Measurements from ENCODE around the gene CCNG2. TPM values are rescaled to one million over a fixed set of nuclear protein-coding genes. Genes with fewer than 3 reads are reported as not detected.

CCNG2 gene
- total and polyA plus RNA-seq, 9 of the 15 experiments (the other 6 are each of a cell fraction or from before 2014, with no cell fraction given), result 0.49 to 6.6 (median 2.9) TPM

GRCh38 chr4:77203380-77204197, 46.6 kb downstream of the CCNG2 start (continued):
- TF ChIP-seq, protein P1, sequence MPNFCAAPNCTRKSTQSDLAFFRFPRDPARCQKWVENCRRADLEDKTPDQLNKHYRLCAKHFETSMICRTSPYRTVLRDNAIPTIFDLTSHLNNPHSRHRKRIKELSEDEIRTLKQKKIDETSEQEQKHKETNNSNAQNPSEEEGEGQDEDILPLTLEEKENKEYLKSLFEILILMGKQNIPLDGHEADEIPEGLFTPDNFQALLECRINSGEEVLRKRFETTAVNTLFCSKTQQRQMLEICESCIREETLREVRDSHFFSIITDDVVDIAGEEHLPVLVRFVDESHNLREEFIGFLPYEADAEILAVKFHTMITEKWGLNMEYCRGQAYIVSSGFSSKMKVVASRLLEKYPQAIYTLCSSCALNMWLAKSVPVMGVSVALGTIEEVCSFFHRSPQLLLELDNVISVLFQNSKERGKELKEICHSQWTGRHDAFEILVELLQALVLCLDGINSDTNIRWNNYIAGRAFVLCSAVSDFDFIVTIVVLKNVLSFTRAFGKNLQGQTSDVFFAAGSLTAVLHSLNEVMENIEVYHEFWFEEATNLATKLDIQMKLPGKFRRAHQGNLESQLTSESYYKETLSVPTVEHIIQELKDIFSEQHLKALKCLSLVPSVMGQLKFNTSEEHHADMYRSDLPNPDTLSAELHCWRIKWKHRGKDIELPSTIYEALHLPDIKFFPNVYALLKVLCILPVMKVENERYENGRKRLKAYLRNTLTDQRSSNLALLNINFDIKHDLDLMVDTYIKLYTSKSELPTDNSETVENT (CRISPR knock-in tag; IDR thresholded peaks at IDR 0.05), result no peak
- TF ChIP-seq ZNF584 (CRISPR knock-in tag; IDR thresholded peaks at IDR 0.05; ENCODE audit: low read depth) (no peak), MTF1 (CRISPR knock-in tag; IDR thresholded peaks at IDR 0.05; ENCODE audit: borderline replicate concordance) (no peak), CAMTA2 (CRISPR knock-in tag; conservative IDR thresholded peaks at IDR 0.05) (no peak), TAF15 (IDR thresholded peaks at IDR 0.05; ENCODE audit: low read depth, low read length) (no peak), MYNN (IDR thresholded peaks at IDR 0.05) (no peak), MYNN (CRISPR knock-in tag; IDR thresholded peaks at IDR 0.05) (no peak), STAG1 (CRISPR knock-in tag; IDR thresholded peaks at IDR 0.05; ENCODE audit: borderline replicate concordance) (peak; percentile 72; the same call in 1 of the 2 replicates), E2F4 (CRISPR knock-in tag; IDR thresholded peaks at IDR 0.05; ENCODE audit: low read depth) (no peak), HEY1 (CRISPR knock-in tag; IDR thresholded peaks at IDR 0.05; ENCODE audit: borderline replicate concordance) (no peak), CC2D1A (IDR thresholded peaks at IDR 0.05) (0 out of 2 replicates have a peak, but pooled peaks have one; percentile 45)
- TF ChIP-seq, protein P2, sequence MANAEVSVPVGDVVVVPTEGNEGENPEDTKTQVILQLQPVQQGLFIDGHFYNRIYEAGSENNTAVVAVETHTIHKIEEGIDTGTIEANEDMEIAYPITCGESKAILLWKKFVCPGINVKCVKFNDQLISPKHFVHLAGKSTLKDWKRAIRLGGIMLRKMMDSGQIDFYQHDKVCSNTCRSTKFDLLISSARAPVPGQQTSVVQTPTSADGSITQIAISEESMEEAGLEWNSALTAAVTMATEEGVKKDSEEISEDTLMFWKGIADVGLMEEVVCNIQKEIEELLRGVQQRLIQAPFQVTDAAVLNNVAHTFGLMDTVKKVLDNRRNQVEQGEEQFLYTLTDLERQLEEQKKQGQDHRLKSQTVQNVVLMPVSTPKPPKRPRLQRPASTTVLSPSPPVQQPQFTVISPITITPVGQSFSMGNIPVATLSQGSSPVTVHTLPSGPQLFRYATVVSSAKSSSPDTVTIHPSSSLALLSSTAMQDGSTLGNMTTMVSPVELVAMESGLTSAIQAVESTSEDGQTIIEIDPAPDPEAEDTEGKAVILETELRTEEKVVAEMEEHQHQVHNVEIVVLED (CRISPR knock-in tag; IDR thresholded peaks at IDR 0.05), result no peak
- TF ChIP-seq, protein P3, sequence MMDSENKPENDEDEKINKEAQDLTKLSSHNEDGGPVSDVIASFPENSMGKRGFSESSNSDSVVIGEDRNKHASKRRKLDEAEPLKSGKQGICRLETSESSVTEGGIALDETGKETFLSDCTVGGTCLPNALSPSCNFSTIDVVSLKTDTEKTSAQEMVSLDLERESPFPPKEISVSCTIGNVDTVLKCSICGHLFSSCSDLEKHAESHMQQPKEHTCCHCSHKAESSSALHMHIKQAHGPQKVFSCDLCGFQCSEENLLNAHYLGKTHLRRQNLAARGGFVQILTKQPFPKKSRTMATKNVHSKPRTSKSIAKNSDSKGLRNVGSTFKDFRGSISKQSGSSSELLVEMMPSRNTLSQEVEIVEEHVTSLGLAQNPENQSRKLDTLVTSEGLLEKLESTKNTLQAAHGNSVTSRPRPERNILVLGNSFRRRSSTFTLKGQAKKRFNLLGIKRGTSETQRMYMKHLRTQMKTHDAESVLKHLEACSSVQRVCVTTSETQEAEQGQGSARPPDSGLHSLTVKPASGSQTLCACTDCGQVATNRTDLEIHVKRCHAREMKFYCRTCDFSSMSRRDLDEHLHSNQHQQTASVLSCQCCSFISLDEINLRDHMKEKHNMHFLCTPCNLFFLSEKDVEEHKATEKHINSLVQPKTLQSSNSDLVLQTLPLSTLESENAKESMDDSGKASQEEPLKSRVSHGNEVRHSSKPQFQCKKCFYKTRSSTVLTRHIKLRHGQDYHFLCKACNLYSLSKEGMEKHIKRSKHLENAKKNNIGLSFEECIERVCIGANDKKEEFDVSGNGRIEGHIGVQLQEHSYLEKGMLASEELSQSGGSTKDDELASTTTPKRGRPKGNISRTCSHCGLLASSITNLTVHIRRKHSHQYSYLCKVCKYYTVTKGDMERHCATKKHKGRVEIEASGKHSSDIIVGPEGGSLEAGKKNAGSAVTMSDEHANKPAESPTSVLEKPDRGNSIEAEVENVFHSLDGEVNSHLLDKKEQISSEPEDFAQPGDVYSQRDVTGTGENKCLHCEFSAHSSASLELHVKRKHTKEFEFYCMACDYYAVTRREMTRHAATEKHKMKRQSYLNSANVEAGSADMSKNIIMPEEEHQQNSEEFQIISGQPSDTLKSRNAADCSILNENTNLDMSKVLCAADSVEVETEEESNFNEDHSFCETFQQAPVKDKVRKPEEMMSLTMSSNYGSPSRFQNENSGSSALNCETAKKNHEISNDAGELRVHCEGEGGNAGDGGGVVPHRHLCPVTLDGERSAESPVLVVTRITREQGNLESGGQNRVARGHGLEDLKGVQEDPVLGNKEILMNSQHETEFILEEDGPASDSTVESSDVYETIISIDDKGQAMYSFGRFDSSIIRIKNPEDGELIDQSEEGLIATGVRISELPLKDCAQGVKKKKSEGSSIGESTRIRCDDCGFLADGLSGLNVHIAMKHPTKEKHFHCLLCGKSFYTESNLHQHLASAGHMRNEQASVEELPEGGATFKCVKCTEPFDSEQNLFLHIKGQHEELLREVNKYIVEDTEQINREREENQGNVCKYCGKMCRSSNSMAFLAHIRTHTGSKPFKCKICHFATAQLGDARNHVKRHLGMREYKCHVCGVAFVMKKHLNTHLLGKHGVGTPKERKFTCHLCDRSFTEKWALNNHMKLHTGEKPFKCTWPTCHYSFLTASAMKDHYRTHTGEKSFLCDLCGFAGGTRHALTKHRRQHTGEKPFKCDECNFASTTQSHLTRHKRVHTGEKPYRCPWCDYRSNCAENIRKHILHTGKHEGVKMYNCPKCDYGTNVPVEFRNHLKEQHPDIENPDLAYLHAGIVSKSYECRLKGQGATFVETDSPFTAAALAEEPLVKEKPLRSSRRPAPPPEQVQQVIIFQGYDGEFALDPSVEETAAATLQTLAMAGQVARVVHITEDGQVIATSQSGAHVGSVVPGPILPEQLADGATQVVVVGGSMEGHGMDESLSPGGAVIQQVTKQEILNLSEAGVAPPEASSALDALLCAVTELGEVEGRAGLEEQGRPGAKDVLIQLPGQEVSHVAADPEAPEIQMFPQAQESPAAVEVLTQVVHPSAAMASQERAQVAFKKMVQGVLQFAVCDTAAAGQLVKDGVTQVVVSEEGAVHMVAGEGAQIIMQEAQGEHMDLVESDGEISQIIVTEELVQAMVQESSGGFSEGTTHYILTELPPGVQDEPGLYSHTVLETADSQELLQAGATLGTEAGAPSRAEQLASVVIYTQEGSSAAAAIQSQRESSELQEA (IDR thresholded peaks at IDR 0.05; ENCODE audit: low read depth), result no peak
